Prostate gland (tissue), 2 donors: ENCODE data around the gene LIG1. TPM values are rescaled to one million over a fixed set of nuclear protein-coding genes. Genes with fewer than 3 reads are reported as not detected.

ENCODE experiments used
- DNase-seq: peaks from one replicate; pipeline ENCODE4 v3.0.0-alpha.2; 2019; ENCODE audit warnings: low spot score
- H3K27ac ChIP-seq, 2 donors: fragments of 200-600 bp; sonication (generic); 2 replicates each; pipeline ENCODE4 v1.5.1; 2017 to 2019
- H3K27me3 ChIP-seq: fragments of 200-600 bp; sonication (generic); replicated peaks from 2 replicates; pipeline ENCODE4 v1.5.1; 2019; ENCODE audit not compliant: insufficient read depth
- H3K36me3 ChIP-seq, 2 donors: fragments of 200-600 bp; sonication (generic); 1 replicate in 1 of 2; 2 replicates in 1 of 2; pipeline versions ENCODE4 v1.5.1 to v1.8.1; 2017 to 2019
- H3K4me1 ChIP-seq: fragments of 200-600 bp; sonication (generic); replicated peaks from 2 replicates; pipeline ENCODE4 v1.5.1; 2019
- H3K4me3 ChIP-seq, 2 donors: fragments of 200-600 bp; sonication (generic); 2 replicates each; pipeline ENCODE4 v1.5.1; 2017 to 2019
- H3K9me3 ChIP-seq: fragments of 200-600 bp; sonication (generic); 2 replicates; pipeline ENCODE4 v1.5.1; 2017
- POLR2A ChIP-seq: fragments of 450-650 bp; IDR thresholded peaks from one replicate; pipeline ENCODE4 v1.6.1; 2016; ENCODE audit warnings: antibody characterized with exemption, mild to moderate bottlenecking
- POLR2AphosphoS5 ChIP-seq: sonication (generic); formaldehyde crosslinking; IDR thresholded peaks from one replicate; pipeline ENCODE4 v1.6.1; 2017; ENCODE audit warnings: antibody characterized with exemption
- WGBS: methylation state at CpG from one replicate; pipeline ENCODE4 v1.1.5; 2018; 5-methylcytosine and 5-hydroxymethylcytosine counted together
- intact Hi-C: fragments of 100-400 bp; cut with DNase I; formaldehyde crosslinking; loops from one replicate; pipeline ENCODE4 v1.14.2; 2022
- total RNA-seq, 2 donors: library from RNA; depleted of rRNA; stranded (reverse); fragments of >200 nt; gene quantifications; one replicate each; pipeline ENCODE4 v1.1.0, GENCODE V29; 2016
- TF ChIP-seq, protein P1 (sequence below), 4 experiments: fragments of 200-600 bp in 2 of 4; fragments of 450-650 bp in 2 of 4; sonication (generic) in 2 of 4; IDR thresholded peaks; 1 replicate in 3 of 4; 2 replicates in 1 of 4; pipeline ENCODE4 v1.5.1; 2016 to 2019; ENCODE audit warnings: antibody characterized with exemption in 4 of 4, mild to moderate bottlenecking in 2 of 4, moderate library complexity in 2 of 4

Gene LIG1
- total RNA-seq, 2 donors from 2014 or later = 30.6 to 58.7 TPM

DNA sequence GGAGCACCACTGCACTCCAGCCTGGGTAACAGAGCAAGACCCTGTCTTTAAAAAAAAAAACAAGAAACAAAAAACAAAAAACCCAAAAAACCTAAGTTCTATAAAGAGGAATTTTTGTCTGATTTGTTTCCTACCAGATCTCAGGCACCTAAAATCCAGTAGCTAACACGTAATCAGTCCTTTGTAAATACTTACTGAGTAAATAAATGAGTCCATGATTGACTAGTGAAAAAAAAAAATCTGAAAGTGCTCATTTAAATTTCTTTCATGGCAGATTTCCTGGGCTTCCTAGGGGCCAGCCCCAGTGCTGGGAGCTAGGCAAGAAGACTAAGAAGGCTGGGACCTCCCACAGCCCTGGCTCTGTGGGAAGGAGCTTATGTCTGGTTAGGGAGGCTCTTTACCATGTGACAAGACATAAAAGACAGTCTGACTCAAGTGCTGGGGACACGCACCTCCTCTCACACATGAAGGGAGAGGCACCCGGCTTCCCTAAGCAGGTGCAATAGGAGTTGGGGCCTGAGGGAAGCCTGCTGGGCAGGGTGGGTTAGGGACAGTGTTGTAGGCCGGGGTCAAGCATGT, 22.5 kb downstream of the LIG1 start:
- no peak for DNase-seq
- no peaks in the 10 kb centered on the region for H3K36me3 ChIP-seq
- H3K4me3 ChIP-seq = no peak overlapping the region
- intact Hi-C loops = no loop called here
- WGBS = 86% methylated on average over 4 of the region's 4 CpGs
- H3K4me1 ChIP-seq = peaks cover 12% of the 10 kb centered on the region
- H3K27me3 ChIP-seq = no peaks in the 10 kb centered on the region
- TF ChIP-seq, protein P1, sequence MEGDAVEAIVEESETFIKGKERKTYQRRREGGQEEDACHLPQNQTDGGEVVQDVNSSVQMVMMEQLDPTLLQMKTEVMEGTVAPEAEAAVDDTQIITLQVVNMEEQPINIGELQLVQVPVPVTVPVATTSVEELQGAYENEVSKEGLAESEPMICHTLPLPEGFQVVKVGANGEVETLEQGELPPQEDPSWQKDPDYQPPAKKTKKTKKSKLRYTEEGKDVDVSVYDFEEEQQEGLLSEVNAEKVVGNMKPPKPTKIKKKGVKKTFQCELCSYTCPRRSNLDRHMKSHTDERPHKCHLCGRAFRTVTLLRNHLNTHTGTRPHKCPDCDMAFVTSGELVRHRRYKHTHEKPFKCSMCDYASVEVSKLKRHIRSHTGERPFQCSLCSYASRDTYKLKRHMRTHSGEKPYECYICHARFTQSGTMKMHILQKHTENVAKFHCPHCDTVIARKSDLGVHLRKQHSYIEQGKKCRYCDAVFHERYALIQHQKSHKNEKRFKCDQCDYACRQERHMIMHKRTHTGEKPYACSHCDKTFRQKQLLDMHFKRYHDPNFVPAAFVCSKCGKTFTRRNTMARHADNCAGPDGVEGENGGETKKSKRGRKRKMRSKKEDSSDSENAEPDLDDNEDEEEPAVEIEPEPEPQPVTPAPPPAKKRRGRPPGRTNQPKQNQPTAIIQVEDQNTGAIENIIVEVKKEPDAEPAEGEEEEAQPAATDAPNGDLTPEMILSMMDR (IDR thresholded peaks at IDR 0.05) = no peak
- TF ChIP-seq POLR2AphosphoS5 (no peak), POLR2A (no peak)
- no peaks in the 10 kb centered on the region for H3K9me3 ChIP-seq
- H3K27ac ChIP-seq = no peak overlapping the region

DNA sequence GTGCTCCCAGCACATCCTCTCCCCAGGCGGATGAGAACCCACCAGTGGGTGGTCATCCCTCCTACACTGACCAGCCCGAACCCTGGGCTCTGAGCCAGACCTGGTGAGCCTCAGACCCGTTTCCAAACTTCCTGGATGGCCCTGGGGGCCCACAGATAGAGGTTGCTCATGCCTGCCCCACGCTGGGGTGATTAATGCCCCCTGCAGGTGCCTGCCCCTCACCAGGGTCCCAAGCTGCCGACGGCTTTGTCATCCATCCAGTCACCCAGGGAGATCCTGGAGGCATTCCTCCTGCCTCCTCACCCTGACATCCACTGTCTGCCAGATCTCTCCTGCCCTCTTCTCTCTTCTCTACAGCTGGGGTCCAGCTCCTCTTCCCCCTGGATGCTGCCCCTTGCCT, 31.1 kb downstream of the LIG1 start:
- Histone ChIP-seq H3K4me1 (no peaks in the 10 kb centered on the region), H3K36me3 (no peaks in the 10 kb centered on the region), H3K27me3 (no peaks in the 10 kb centered on the region), H3K9me3 (no peaks in the 10 kb centered on the region), H3K4me3 (no peak overlapping the region), H3K27ac (no peak overlapping the region)
- no peak for TF ChIP-seq POLR2AphosphoS5
- TF ChIP-seq, protein P1 (IDR thresholded peaks at IDR 0.05) = no peak
- no peak for TF ChIP-seq POLR2A
- intact Hi-C loops = no loop called here
- 88% methylated on average over 6 of the region's 6 CpGs for WGBS
- DNase-seq = no peak

DNA sequence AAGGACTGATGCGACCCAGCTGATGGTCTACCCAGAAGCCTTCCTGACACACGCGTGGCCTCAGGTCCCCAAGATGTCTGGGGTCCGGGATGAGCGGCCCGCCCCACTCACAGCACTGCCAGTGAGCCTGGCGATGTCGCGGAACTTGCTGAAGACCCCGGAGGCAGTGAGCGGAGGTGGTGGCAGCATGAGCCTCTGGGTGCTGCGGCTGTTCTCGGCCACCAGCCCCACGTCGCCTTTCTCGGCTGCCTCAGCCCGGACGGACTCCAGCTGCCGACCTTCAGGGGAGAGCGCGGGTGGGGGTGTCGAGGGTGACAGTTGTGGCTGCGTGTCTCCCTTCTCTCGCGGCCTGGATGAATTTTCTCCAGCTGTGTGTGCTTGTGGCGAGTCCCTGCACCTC, 32.7 kb downstream of the LIG1 start:
- DNase-seq = no peak
- TF ChIP-seq POLR2AphosphoS5 (no peak), POLR2A (no peak)
- TF ChIP-seq, protein P1 (IDR thresholded peaks at IDR 0.05) = no peak
- Histone ChIP-seq H3K36me3 (no peaks in the 10 kb centered on the region), H3K27ac (no peak overlapping the region), H3K9me3 (no peaks in the 10 kb centered on the region), H3K27me3 (no peaks in the 10 kb centered on the region), H3K4me1 (no peaks in the 10 kb centered on the region), H3K4me3 (no peak overlapping the region)
- WGBS = 92% methylated on average over 26 of the region's 26 CpGs
- intact Hi-C loops = no loop called here

DNA sequence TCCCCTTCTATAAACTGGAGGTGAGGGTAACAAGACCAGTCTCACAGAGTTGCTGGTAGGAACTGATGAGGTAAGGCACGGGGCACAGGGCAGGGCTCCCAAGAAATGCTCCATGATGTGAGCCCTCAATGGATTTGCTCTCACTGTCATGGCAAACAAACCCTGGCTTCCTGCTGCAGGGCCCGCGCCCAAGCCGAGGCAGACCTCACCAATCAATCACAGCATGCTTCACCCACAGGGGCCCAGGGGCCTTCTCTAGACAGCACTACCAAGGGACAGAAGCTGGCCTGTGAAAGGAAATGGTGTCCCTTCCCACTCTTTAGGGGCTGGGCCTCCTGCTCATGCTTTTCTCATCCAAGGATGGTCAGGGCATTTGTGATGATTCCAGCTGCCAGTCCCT, 33.6 kb downstream of the LIG1 start:
- DNase-seq = no peak
- H3K27me3 ChIP-seq = no peaks in the 10 kb centered on the region
- no peaks in the 10 kb centered on the region for H3K4me1 ChIP-seq
- no peak overlapping the region for H3K27ac ChIP-seq
- TF ChIP-seq POLR2A = no peak
- no peak for TF ChIP-seq POLR2AphosphoS5
- TF ChIP-seq, protein P1 (IDR thresholded peaks at IDR 0.05) = no peak
- H3K9me3 ChIP-seq = no peaks in the 10 kb centered on the region
- 79% methylated on average over 4 of the region's 4 CpGs for WGBS
- H3K36me3 ChIP-seq = no peaks in the 10 kb centered on the region
- intact Hi-C loops = no loop called here
- no peak overlapping the region for H3K4me3 ChIP-seq

GRCh38 chr19:48135411-48135810, 34.7 kb downstream of the LIG1 start:
- Histone ChIP-seq H3K4me3 (no peak overlapping the region), H3K9me3 (no peaks in the 10 kb centered on the region), H3K27me3 (no peaks in the 10 kb centered on the region), H3K4me1 (no peaks in the 10 kb centered on the region), H3K36me3 (no peaks in the 10 kb centered on the region), H3K27ac (no peak overlapping the region)
- 85% methylated on average over 8 of the region's 8 CpGs for WGBS
- DNase-seq = no peak
- intact Hi-C loops = no loop called here
- TF ChIP-seq POLR2A (no peak), POLR2AphosphoS5 (no peak)
- TF ChIP-seq, protein P1 (IDR thresholded peaks at IDR 0.05) = no peak
